Stimulated activated CD8-positive, alpha-beta memory T cell treated with anti-CD3 and anti-CD28 coated beads, Interleukin-2, amount 100 ng/mL, for 1 hour (primary cell): ENCODE data around the gene ASIC1.
A peak's percentile ranks its signal among the peaks of the same experiment; 100 is the strongest.

Source experiments
- DNase-seq, 2 donors: peaks; one replicate each; pipeline ENCODE4 v3.0.0-alpha.2; 2020; ENCODE audit warnings: low read depth in 2 of 2

ASIC1 gene

GRCh38 chr12:50084775-50085614, 27.6 kb downstream of the ASIC1 start, which contains the start of gene SMARCD1:
SMARCD1 (plus strand) TSS chr12:50085342; CDS start chr12:50085370, 28 bp downstream.
- peak; percentile 69 to 74 for DNase-seq

GRCh38 chr12:50085615-50086072, 28.2 kb downstream of the ASIC1 start:
- DNase-seq, result no peak

GRCh38 chr12:50086148-50086547, 28.8 kb downstream of the ASIC1 start:
- DNase-seq, result no peak

GRCh38 chr12:50087151-50087550, 29.8 kb downstream of the ASIC1 start:
- no peak for DNase-seq

GRCh38 chr12:50087995-50088394, 30.6 kb downstream of the ASIC1 start:
- no peak for DNase-seq

GRCh38 chr12:50088577-50089335, 31.4 kb downstream of the ASIC1 start:
- DNase-seq, result peak; percentile 8 to 26

- DNase-seq, result no peak
Measured at GRCh38 chr12:50089730-50090129, 32.3 kb downstream of the ASIC1 start.

GRCh38 chr12:50090391-50090790, 33.0 kb downstream of the ASIC1 start:
- no peak for DNase-seq

- no peak for DNase-seq
Measured at GRCh38 chr12:50097952-50098351, 40.6 kb downstream of the ASIC1 start.

GRCh38 chr12:50099302-50100008, 42.1 kb downstream of the ASIC1 start:
- DNase-seq, result no peak

GRCh38 chr12:50100561-50100960, 43.2 kb downstream of the ASIC1 start:
- no peak for DNase-seq

GRCh38 chr12:50101663-50102062, 44.3 kb downstream of the ASIC1 start:
- DNase-seq, result no peak

- no peak for DNase-seq
Measured at GRCh38 chr12:50102131-50102531, 44.7 kb downstream of the ASIC1 start.

- no peak for DNase-seq
Measured at GRCh38 chr12:50102646-50103309, 45.4 kb downstream of the ASIC1 start.

GRCh38 chr12:50103351-50103750, 46.0 kb downstream of the ASIC1 start:
- DNase-seq, result no peak

- DNase-seq, result no peak
Measured at GRCh38 chr12:50103767-50104321, 46.4 kb downstream of the ASIC1 start, which contains the start of gene GPD1. GPD1 (plus strand) TSS chr12:50104008; CDS start chr12:50104051, 43 bp downstream.

- no peak for DNase-seq
Measured at GRCh38 chr12:50104417-50105366, 47.3 kb downstream of the ASIC1 start.

- DNase-seq, result no peak
Measured at GRCh38 chr12:50105913-50106450, 48.6 kb downstream of the ASIC1 start.

- no peak for DNase-seq
Measured at GRCh38 chr12:50106907-50107306, 49.5 kb downstream of the ASIC1 start.
